Pons (tissue), 1 donor: ENCODE results near the gene METTL24.
"Not testable (repeated sequence)": the region's sequence is repeated elsewhere in the genome, so short reads cannot be mapped to it uniquely, and the experiment has no call there.

Source experiments
- DNase-seq: peaks from one replicate; pipeline ENCODE4 v3.0.0-alpha.2; 2016; ENCODE audit warnings: low spot score

METTL24 gene

DNA sequence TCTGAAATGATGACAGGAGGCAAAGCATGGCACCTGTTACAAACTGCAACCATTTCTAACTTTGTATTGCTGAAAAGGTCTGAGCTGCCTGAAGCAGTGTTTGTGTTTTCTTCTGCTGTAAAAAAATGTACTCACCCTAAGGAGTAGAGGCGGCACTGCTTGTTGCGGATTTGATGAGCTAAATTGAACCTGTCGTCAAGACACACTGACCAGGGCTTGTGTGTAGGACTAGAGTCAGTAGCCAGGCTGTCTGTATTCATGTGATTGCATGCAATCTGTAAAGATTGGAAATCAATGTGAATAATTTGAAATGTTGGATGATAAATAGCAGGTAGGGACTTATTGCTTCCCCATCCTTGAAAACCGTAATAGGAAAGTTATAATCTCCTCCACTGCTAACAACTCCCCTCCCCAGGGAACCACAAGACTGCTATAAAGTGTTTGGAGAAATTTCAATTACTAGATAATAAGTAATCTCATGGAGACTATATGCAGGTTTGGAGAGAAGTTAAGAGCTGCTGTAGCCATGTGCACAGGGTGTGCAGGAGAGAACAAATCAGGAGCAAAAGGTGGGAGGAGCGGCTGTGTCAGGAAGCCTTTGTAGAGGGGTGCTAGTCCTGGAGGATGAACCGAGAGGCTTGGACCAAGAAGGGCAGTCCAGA, 42.8 kb downstream of the METTL24 start:
- DNase-seq, result no peak

DNA sequence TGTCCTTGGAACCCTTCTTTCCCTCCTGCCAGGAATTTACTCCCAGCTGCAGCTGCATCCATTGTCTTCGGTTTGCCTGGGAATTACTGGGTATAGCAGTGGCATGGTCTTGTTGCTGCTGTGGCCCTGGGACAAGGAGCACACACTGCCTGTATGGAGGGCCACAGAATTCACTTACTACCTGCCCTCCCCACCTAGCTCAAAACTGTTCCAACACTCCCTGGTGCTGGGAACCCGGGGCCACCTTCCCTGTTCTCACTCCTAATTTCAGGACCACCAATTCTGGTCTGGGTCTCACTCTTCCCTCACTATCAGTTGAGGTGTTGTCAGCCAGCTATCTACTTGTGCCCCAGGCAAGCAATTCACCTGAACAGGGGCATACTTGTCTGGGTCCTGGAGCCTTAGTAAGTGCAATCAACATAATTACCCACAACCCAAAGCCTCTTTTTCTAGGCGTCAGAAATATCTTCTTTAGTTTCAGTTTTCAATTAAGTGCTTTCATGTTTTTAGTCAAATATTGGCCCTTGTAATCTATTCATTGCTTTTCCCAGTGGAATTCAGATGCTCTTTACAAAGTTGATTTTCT, 47.2 kb downstream of the METTL24 start:
- DNase-seq, result no peak

DNA sequence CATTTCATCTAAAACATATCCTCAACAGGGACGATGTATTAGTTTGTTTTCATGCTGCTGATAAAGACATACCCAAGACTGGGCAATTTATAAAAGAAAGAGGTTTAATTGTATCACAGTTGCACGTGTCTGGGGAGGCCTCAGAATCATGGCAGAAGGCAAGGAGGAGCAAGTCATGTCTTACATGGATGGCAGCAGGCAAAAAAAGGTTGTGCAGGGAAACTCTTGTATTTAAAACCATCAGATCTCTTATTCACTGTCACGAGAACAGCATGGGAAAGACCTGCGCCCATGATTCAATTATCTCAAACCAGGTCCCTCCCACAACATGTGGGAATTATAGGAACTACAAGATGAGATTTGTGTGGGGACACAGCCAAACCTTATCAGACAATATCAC, 48.7 kb downstream of the METTL24 start:
- DNase-seq, result not testable (repeated sequence)

DNA sequence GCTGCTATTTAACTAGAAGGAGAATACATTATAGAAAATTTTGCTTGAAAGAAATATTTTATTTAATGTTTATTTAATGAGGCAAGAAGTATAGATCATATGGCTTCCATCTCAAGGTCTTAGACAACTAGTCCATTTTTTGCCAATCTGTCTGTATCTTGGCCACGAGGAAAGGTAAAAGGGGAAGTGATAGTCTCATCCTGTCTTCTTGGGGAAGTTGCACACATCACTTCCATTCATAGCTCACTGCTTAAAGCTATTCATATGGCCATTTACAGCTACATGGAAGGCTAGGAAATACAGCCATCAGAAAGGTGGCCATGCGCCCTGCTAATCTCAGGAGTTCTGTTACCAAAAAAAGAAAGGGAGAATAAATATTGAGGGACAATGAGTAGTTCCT, 50.8 kb downstream of the METTL24 start:
- DNase-seq, result no peak

DNA sequence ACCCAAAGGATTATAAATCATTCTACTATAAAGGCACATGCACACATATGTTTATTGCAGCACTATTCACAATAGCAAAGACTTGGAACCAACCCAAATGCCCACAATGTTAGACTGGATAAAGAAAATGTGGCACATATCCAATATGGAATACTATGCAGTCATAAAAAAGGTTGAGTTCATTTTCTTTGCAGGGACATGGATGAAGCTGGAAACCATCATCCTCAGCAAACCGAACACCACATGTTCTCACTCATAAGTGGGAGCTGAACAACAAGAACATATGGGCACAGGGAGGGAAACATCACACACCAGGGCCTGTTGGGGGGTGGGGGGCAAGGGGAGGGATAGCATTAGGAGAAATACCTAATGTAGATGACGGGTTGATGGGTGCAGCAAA, 52.3 kb downstream of the METTL24 start:
- not testable (repeated sequence) for DNase-seq

DNA sequence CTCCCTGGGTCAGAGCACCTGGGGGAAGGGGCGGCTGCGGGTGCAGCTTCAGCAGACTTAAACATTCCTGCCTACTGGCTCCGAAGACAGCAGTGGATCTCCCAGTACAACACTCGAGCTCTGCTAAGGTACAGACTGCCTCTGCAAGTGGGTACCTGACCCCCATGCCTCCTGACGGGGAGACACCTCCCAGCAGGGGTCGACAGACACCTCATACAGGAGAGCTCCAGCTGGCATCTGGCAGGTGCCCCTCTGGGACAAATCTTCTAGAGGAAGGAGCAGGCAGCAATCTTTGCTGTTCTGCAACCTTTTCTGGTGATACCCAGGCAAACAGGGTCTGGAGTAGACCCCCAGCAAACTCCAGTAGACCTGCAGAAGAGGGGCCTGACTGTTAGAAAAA, 54.5 kb downstream of the METTL24 start:
- DNase-seq, result not testable (repeated sequence)

DNA sequence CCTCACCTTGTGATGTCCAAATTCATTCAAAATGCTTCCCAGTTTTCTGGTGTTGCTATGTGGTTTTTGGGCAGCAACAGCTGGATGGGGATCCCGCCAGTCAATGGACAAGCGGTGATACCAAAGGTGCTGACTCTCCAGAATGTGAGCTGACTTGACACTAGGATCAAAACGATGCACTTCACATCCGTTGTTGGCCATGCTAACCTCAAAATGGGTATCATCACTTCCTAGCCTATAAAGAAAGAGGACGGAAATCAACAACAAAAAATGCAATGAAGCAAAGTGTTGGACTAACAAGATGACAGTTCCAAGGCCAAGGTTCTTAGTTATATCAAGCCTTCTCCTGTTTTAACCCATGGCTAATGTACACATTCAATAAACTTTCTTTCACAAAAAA, 59.2 kb downstream of the METTL24 start:
- no peak for DNase-seq

DNA sequence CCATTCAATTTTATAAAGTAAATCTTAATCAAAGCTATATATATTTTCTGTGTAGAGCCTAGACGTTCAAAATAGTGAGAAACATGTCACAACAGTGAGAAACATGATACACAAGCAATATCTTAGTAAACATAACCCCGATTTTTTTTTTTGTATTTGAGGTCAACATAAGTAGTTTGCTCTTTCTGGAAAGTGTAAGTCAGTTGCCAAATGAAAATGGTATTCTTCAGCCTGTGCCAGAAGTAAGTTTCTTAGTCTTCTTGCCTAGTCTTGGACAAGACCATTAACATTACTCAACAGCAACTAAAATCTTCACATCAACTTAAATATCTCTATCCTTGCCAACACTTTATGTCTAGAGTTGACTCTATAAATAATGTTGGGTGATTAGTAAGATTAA, 59.7 kb downstream of the METTL24 start:
- DNase-seq, result no peak

DNA sequence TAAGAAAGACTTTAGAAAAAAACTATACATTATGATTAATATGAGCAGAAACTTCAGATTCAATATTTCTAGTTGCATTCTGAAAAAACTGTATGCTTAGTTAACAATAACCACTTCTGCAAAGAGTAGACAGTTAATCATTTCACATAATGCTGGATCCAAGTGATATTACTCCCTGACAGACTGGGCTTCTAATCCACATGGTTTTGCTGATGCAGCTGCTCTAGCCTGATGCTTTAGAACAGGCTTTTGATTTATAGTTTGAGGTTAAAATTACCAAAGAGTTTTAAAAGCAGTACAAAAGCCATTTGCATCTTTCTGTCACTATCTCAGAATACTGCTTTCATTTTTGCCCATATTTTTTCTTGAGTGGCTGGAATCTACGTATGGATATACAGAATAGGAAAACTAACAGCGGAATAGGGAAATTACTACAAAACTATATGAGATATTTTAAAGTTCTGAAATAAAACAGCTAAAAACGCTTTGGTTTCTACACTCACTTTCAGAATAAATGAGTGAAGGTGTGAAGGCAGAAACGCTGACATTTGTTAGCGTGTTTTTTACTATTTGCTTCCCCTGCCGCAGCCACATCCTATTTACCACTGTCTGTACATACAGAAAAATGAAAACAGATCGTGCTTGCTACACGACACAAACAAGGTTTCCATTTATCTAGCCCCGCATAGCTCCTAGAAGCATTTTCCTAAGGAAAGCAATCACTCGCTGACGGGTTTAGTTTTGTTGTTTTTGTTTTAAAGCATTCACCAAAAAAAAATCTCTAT, 61.7 kb downstream of the METTL24 start:
- DNase-seq, result no peak

DNA sequence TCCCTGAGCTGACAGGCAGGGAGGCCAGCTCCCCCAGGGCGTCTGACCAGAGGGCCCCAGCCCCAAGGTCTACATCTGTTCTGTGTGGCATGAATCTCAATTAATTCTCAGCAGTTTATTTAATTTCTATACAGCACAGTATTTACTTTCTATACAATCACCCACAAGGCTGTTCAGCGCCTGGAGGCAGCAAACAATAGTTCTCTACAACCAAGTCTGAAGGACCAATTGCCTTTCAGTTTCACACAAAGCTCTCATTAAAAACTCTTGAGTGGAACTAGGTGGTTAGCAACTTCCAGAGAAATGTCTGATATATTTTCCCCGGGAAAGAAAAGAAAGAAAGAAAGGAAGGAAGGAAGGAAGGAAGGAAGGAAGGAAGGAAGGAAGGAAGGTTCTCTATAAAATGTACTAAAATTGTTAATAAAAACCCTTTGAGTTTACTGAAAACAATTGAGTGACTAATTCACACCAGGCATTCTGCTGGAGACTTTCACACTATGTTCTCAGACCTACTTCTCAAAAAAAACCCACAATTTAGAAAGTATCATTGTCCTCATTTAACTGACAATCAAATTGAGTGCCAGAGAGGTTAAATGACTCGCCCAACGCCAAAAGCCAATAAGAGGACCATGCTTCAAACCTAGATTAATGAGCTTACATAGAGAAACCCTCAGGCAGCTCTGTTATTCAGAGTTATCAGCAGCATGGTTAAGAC, 62.5 kb downstream of the METTL24 start:
- DNase-seq, result peak; percentile 16

DNA sequence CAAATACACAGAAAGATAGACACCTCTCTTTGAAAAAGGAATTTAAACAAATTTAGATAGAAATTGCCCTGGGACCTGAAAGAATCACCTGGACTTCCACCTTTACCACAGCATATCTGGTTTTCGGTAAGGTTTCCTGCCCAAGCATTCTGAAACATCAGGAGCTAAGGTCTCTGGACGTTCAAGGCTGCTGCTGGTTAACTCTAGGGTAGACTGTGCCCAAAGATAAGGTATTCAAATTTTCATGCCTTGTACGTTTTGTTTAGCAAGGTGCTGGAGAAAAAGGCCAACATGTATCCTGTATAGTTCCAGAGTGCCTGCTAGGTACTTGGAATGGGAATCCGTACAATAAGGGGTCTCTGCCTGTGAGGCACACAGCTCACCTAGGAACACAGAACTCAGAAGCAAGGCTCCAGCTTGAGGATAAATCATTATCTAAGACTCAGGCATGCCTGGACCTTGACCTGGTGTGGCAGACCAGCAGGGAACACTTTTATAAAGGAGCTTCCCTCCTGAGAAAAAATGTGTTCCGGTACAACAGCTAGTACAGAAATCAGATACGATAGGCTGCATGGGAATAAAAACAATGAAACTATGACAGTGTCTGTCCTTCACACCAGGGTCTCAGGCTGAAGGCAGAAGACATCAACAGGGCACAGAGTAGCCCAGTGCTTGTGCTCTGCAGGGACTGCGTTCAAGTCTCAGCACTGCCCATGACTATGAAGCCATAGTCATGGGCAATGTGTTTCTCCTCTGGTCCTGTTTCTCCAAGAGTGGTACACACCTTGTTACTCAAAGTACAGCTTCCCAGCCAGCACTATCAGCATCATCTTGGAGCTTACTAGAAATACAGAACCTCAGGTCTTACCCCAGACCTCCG, 70.4 kb downstream of the METTL24 start:
- DNase-seq, result no peak

DNA sequence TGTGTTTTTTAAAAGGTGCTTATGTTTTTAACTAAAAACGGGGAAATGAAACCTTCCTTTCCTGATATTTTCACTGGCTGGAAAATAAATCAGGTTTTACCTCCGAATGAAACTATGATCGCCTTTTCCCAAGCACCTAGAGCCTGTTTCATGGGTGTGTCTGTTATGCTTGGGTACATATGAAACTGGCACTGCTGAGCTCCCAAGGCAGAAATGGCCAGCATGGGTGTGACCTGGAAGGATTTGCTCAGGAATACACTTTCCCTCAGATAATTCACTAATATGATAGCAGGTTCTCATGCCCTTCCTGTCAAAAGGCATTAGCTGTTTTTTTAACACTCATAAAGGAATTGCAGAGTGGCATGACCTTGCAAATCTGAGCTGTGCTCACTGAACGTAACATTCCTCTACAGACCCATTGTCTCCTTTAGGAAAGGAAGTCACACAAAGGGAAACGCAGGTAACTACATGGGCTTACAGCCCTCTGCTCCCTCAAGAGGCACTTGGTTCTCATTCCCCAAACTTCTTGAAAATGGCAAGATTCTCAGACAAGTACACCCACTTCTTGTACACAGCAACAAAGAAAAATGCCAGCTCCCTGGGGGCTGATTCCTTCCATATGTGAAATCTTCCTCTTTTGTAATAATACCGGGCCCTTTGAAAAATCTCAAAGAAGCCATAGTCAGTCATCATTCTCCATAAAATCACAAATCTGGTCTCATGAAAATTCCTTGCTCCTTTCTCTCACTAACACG, 72.7 kb downstream of the METTL24 start:
- no peak for DNase-seq

DNA sequence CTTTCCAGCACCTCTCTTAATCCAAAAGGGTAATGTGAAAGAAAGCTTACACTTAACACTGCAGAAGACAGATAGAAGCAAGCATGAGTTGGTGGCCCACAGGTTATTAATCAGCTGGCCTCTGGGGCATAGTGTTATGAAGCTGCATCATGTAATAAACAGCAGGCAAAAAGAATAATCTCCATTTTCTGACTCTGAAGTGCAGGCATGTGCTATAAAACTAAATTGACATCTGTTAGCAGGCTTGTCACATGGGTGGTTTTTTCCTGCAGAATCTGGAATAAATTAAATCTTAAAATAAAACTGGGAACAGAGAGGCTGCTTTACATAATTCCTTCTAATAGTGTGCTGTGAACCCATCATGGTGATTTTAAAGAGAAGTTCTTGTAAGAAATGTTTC, 73.3 kb downstream of the METTL24 start:
- no peak for DNase-seq

DNA sequence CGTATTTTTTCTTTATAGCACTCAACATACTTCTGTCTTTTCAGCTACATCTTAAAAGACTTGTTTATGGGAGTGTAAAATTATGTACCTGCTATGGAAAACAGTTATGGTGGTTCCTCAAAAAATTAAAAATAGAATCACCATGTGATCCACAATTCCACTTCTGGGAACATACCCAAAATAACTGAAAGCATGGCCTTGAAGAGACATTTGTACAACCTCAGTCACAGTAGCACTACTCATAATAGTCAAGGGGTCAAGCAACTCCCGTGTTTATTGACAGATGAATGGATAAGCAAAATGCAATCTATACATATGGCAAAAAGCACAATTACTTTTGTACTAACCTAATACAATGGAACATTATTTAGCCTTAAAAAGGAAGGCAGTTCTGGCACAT, 74.5 kb downstream of the METTL24 start:
- no peak for DNase-seq

DNA sequence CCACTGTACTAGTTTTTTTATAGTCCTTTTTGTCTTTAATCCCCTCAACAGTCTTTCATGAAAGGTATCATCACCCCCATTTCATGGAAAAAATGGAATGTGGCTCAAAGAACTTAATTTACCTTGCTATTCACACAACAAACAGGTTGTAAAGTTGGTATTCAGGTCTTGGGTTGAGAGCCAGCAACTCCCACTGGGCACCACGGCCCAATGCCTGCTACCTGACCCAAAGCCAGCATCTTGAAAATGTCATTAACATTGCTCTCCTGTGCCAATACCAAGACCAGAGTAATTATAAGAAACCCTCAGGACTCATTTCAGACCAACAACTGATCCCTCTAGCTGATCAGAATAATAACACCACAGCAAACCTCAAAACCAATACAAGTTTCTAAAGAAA, 75.7 kb downstream of the METTL24 start:
- DNase-seq, result no peak

DNA sequence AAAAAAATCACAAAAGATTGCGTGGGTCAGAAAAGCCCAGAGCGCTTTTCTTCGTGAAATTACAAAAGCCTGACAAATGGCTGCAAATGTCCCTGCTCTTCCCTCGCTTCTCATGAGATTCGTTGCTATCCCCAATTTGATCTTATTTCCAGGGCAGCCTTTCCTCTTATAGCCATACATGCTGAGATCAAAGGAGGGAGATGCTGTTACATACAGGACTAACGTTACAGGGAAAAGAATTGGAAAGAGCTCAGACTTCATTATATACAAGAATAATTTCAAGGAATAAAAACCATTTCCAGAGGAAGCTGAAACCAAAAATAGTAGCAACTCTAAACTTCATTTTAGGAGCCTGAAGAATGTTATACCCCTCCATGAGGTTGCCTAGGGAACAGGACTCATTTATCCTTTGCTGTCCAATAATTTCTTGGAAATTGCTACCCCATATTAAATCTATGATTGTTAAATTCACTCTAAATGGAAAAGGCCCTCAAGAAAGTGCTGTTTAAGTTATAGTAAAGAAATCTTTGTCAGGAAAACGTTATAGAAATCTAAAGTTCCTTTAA, 81.0 kb downstream of the METTL24 start:
- DNase-seq, result no peak

DNA sequence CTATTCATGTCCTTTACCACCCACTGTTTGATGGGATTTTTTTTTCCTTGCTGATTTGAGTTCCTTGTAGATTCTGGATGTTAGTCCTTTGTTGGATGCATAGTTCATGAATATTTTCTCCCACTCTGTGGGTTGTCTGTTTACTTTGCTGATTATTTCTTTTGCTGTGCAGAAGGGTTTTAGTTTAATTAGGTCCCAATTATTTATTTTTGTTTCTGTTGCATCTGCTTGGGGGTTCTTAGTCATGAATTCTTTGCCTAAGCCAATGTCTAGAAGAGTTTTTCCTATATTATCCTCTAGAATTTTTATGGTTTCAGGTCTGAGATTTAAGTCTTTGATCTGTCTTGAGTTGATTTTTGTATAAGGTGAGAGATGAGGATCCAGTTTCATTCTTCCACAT, 85.4 kb downstream of the METTL24 start:
- DNase-seq, result not testable (repeated sequence)

DNA sequence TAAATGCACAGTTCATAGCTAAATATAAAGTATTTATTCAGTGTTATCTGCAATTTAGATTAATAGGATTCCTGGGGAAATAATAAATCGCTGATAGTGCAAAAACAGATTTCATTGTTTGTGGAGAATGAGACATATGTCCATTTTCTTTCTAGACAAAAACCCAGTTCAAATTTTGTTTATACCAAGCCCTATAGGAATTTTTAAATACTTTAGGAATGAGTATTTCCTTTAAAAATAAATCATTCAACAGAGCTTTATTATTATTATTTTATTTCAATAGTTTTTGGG, 86.5 kb downstream of the METTL24 start:
- no peak for DNase-seq

DNA sequence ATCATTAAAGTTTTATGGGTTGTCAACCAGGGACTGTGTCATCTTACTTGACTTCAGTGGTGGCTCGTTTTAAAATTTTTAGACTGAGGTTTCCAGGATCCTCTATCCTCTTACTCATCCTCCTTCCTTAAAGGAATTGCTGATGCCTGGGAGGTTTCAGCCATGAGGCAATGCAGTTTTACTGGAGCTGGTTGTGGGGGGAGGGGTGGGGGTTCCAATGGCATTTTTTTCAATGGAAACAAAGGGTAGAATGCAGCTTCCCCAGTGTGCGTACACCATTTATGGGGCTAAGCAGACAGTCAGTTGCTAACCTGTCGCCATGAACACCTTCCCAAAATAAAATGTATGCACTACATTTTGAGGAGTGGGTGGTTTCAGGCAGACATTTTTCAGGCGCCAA, 88.0 kb downstream of the METTL24 start:
- DNase-seq, result no peak

DNA sequence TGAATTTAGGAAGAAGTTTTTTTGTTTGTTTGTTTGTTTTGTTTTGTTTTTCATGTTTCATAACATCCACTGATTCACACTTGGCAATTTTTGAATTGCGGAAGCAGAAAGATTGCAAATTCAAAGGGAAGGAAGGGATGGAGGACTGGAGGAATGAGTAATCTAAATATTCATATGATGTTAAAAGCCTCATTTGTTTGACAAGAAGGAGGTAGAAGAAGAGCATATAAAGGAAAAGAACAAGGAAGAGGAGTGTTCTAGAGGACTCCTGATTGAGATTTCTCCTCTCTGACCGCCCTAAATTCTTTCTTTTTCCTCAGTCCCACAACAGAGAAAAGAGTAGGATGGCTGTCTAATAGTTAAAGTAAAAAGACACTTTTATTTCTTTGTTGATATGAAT, 88.5 kb downstream of the METTL24 start:
- DNase-seq, result no peak

DNA sequence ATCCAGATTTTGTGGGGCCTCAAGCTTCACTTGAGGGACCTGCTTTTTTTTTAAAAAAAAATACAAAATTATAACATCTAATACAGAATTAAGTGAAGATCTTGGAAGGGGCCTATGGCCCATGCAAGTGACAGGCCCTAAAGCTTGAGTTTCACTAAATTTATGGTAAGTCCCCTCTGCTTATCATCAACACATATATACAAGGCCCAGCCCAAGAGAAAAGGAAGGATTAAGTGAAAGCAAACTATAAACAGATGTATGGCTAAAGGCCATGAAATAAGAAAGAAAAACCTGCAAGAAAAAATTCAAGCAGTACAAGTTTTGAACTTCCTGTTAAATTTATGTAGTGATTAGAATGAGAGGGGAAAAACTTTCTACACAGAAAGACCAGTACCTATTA, 91.2 kb downstream of the METTL24 start:
- DNase-seq, result no peak
